GM13976 (cell line): ENCODE results near the gene ALPK3.
"Not testable (repeated sequence)": the region's sequence is repeated elsewhere in the genome, so short reads cannot be mapped to it uniquely, and the experiment has no call there.

Experiments
- DNase-seq: peaks from one replicate; pipeline ENCODE4 v3.0.0; 2012; ENCODE audit warnings: low spot score
- in situ Hi-C: fragments of 300-500 bp; cut with MboI; formaldehyde crosslinking; loops from one replicate; pipeline ENCODE4 v1.12.0; 2022; ENCODE audit warnings: low sequenced_read_pairs, mixed read lengths, inconsistent platforms; ENCODE audit not compliant: unreplicated experiment
- TF ChIP-seq, protein P1 (sequence below): IDR thresholded peaks from 2 replicates; pipeline ENCODE4 v1.5.1; 2012; ENCODE audit warnings: borderline replicate concordance, mild to moderate bottlenecking; ENCODE audit not compliant: insufficient read depth; ENCODE audit errors: extremely low read depth, missing control alignments, control extremely low read depth

Gene ALPK3

DNA sequence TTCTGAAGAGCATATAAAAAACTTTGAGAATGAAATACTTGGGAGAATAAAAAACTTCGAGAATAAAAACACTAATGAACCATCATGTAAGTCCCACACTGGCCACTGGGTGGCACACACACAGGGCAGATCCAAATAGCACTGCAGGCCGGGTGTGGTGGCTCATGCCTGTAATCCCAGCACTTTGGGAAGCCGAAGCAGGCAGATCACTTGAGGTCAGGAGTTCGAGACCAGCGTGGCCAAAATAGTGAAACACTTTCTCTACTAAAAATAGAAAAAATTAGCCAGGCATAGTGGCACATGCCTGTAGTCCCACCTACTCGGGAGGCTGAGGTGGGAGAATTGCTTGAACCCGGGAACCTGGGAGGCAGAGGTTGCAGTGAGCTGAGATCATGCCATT, 28.5 kb downstream of the ALPK3 start:
- in situ Hi-C loops = loop anchor here (25.0 kb wide), 1 partner anchor 92 kb away; no protein-coding TSS in a partner anchor
- TF ChIP-seq, protein P1, sequence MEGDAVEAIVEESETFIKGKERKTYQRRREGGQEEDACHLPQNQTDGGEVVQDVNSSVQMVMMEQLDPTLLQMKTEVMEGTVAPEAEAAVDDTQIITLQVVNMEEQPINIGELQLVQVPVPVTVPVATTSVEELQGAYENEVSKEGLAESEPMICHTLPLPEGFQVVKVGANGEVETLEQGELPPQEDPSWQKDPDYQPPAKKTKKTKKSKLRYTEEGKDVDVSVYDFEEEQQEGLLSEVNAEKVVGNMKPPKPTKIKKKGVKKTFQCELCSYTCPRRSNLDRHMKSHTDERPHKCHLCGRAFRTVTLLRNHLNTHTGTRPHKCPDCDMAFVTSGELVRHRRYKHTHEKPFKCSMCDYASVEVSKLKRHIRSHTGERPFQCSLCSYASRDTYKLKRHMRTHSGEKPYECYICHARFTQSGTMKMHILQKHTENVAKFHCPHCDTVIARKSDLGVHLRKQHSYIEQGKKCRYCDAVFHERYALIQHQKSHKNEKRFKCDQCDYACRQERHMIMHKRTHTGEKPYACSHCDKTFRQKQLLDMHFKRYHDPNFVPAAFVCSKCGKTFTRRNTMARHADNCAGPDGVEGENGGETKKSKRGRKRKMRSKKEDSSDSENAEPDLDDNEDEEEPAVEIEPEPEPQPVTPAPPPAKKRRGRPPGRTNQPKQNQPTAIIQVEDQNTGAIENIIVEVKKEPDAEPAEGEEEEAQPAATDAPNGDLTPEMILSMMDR = peak; percentile 55
- DNase-seq = not testable (repeated sequence)

DNA sequence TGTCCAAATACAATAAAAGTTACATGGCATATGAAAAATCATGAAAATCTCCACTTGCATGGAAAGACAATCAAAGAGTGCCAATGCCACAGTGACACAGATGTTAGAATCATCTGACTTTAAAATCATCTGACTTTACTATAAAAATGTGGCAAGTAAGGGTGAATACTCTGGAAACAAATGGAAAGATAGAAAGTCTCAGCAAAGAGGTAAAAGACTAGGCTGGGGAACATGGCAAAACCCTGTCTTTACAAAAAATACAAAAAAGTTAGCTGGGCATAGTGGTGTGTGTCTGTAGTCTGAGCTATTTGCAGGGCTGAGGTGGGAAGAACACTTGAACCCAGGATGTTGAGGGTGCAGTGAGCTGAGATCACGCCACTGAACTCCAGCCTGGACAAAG, 29.1 kb downstream of the ALPK3 start:
- in situ Hi-C loops = loop anchor here (25.0 kb wide), 1 partner anchor 91 kb away; no protein-coding TSS in a partner anchor
- DNase-seq = no peak
- TF ChIP-seq, protein P1 = no peak

DNA sequence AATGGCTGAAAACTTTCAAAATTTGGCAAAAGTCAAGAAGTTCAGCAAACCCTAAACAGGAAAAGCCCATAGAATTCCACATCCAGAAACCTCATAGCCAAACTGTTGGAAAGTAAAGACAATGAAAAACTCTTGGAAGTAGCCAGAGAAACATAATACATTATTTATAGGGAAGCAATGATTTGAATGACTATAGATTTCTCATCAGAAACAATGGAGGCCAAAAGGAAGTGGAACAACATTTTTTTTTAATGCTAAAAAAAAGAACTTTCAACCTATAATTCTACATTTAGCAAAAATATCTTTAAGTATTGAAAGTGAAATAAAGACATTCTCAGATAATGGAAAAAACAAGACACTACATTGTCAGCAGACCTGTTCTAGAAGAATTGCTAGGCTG, 30.2 kb downstream of the ALPK3 start:
- TF ChIP-seq, protein P1 = no peak
- in situ Hi-C loops = loop anchor here (25.0 kb wide), 1 partner anchor 90 kb away; no protein-coding TSS in a partner anchor
- no peak for DNase-seq

DNA sequence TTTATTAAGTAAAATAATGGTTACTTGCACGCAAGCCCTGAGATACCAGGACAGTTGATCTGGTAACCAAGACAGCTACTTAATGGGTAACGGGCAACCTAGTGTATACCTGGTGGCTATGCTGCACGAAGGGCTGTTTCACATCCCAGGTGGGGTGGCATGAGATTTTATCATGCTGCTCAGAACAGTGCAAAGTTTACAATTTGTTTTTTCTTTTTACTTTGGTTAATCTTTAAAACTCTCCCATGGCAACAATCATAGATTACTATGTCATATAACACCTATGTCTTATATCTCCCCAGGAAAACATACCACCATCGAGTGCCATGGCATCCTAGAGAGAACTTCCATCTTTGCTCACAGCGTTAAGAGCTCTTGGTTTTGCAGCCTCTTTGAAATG, 35.1 kb downstream of the ALPK3 start:
- no peak for DNase-seq
- TF ChIP-seq, protein P1 = no peak

DNA sequence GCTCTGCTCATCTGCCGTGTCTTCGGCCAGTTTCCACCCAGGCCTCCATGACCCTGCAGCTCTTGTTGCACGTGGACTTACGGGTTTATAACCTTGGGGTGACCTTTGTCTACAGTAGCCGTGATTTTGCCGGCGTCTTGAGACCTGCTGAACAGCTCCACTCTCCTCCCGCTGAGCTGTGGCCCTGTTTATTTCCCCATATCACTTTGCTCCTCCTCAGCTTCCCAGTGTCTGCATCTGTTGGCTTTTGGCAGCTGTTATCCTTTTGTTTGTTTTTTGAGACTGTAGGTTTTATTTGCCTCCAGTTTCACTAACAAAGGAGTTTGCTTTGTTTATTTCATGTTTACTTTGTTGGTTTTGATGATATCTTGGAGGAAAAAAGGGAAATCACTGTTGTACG, 38.0 kb downstream of the ALPK3 start:
- in situ Hi-C loops = no loop called here
- TF ChIP-seq, protein P1 = no peak
- DNase-seq = no peak

More for the DNA sequence above, 35.1 kb downstream of the ALPK3 start:
- in situ Hi-C loops = no loop called here

DNA sequence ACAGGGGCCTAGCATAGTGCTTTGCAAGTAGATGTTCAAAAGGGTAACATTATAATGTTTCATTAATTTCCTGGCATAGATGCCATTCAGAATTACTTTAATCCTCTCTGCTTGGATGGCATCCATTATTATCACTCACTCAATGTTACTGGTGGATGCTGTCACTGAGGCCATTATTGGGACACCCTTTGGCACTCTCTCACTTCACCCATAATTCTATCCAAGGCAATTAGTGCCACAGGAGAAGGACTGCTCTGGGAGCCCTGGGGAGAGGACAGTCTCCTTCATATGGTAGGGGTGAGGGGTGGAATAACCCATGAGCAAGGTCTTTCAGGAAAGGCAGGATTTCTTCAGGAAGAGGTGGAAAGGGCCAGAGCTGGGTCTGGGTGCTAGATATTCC, 38.6 kb downstream of the ALPK3 start:
- TF ChIP-seq, protein P1 = no peak
- DNase-seq = no peak
- in situ Hi-C loops = no loop called here
